ENCODE measurements around the gene CDH4. TPM values are rescaled to one million over a fixed set of nuclear protein-coding genes. Genes with fewer than 3 reads are reported as not detected.

CDH4 gene
- total RNA-seq, 1 experiment from 2014 or later = not detected

- no peak for DNase-seq
- Histone ChIP-seq H3K9me3 (no peaks in the 10 kb centered on the region), H3K27me3 (replicated peaks; ENCODE audit: control insufficient read depth, insufficient read depth, low read length) (peaks cover 18% of the 10 kb centered on the region), H3K4me1 (no peaks in the 10 kb centered on the region), H3K4me3 (ENCODE audit: low read depth, low read length) (no peak overlapping the region), H3K36me3 (ENCODE audit: control insufficient read depth, insufficient read depth, low read length) (no peaks in the 10 kb centered on the region)
- ChIA-PET POLR2A (no interaction called here), CTCF (no interaction called here)
- intact Hi-C loops (cut with micrococcal nuclease; ENCODE audit: unreplicated experiment) = no loop called here
- Mint-ChIP-seq H3K27ac (ENCODE audit: unreplicated experiment) (no peak overlapping the region), H3K27me3 (ENCODE audit: insufficient read depth, unreplicated experiment) (peaks cover 74% of the 10 kb centered on the region), H3K4me1 (ENCODE audit: low read depth, unreplicated experiment) (no peaks in the 10 kb centered on the region), H3K9me3 (ENCODE audit: unreplicated experiment) (no peaks in the 10 kb centered on the region), H3K36me3 (ENCODE audit: insufficient read depth, unreplicated experiment) (no peaks in the 10 kb centered on the region), H3K4me3 (ENCODE audit: unreplicated experiment) (no peak overlapping the region)
- TF ChIP-seq CTCF (IDR thresholded peaks at IDR 0.05; ENCODE audit: insufficient read depth in 1 of 2, low read depth in 1 of 2, low read length in 1 of 2, severe bottlenecking in 1 of 2, unreplicated experiment in 1 of 2) = no peak
- BruUV-seq (replicated peaks) = no TSS peak
Measured at GRCh38 chr20:61805781-61806180, 553.7 kb downstream of the CDH4 start.

GRCh38 chr20:61806314-61806713, 554.3 kb downstream of the CDH4 start:
- intact Hi-C loops (cut with micrococcal nuclease; ENCODE audit: unreplicated experiment) = no loop called here
- Mint-ChIP-seq H3K36me3 (ENCODE audit: insufficient read depth, unreplicated experiment) (no peaks in the 10 kb centered on the region), H3K27ac (ENCODE audit: unreplicated experiment) (no peak overlapping the region), H3K27me3 (ENCODE audit: insufficient read depth, unreplicated experiment) (peaks cover 76% of the 10 kb centered on the region), H3K4me3 (ENCODE audit: unreplicated experiment) (no peak overlapping the region), H3K4me1 (ENCODE audit: low read depth, unreplicated experiment) (no peaks in the 10 kb centered on the region), H3K9me3 (ENCODE audit: unreplicated experiment) (no peaks in the 10 kb centered on the region)
- Histone ChIP-seq H3K36me3 (ENCODE audit: control insufficient read depth, insufficient read depth, low read length) (no peaks in the 10 kb centered on the region), H3K9me3 (no peaks in the 10 kb centered on the region), H3K4me3 (ENCODE audit: low read depth, low read length) (no peak overlapping the region), H3K27me3 (replicated peaks; ENCODE audit: control insufficient read depth, insufficient read depth, low read length) (peaks cover 18% of the 10 kb centered on the region), H3K4me1 (no peaks in the 10 kb centered on the region)
- no TSS peak for BruUV-seq (replicated peaks)
- TF ChIP-seq CTCF (IDR thresholded peaks at IDR 0.05; ENCODE audit: insufficient read depth in 1 of 2, low read depth in 1 of 2, low read length in 1 of 2, severe bottlenecking in 1 of 2, unreplicated experiment in 1 of 2) = no peak
- POLR2A ChIA-PET = no interaction called here
- CTCF ChIA-PET = no interaction called here
- no peak for DNase-seq

- no peak for TF ChIP-seq CTCF (IDR thresholded peaks at IDR 0.05; ENCODE audit: insufficient read depth in 1 of 2, low read depth in 1 of 2, low read length in 1 of 2, severe bottlenecking in 1 of 2, unreplicated experiment in 1 of 2)
- H3K27me3 Mint-ChIP-seq (ENCODE audit: insufficient read depth, unreplicated experiment) = peaks cover 74% of the 10 kb centered on the region
- no peaks in the 10 kb centered on the region for H3K36me3 ChIP-seq (ENCODE audit: control insufficient read depth, insufficient read depth, low read length)
- no TSS peak for BruUV-seq (replicated peaks)
- no peak overlapping the region for H3K4me3 Mint-ChIP-seq (ENCODE audit: unreplicated experiment)
- intact Hi-C loops (cut with micrococcal nuclease; ENCODE audit: unreplicated experiment) = no loop called here
- H3K9me3 ChIP-seq = no peaks in the 10 kb centered on the region
- no peaks in the 10 kb centered on the region for H3K4me1 Mint-ChIP-seq (ENCODE audit: low read depth, unreplicated experiment)
- no peaks in the 10 kb centered on the region for H3K4me1 ChIP-seq
- ChIA-PET CTCF (no interaction called here), POLR2A (no interaction called here)
- no peaks in the 10 kb centered on the region for H3K9me3 Mint-ChIP-seq (ENCODE audit: unreplicated experiment)
- no peak overlapping the region for H3K4me3 ChIP-seq (ENCODE audit: low read depth, low read length)
- no peaks in the 10 kb centered on the region for H3K36me3 Mint-ChIP-seq (ENCODE audit: insufficient read depth, unreplicated experiment)
- H3K27ac Mint-ChIP-seq (ENCODE audit: unreplicated experiment) = no peak overlapping the region
- peaks cover 17% of the 10 kb centered on the region for H3K27me3 ChIP-seq (replicated peaks; ENCODE audit: control insufficient read depth, insufficient read depth, low read length)
- DNase-seq = no peak
Measured at GRCh38 chr20:61806995-61807394, 554.9 kb downstream of the CDH4 start.
